Measurements from ENCODE around the gene COL6A2.

DNA sequence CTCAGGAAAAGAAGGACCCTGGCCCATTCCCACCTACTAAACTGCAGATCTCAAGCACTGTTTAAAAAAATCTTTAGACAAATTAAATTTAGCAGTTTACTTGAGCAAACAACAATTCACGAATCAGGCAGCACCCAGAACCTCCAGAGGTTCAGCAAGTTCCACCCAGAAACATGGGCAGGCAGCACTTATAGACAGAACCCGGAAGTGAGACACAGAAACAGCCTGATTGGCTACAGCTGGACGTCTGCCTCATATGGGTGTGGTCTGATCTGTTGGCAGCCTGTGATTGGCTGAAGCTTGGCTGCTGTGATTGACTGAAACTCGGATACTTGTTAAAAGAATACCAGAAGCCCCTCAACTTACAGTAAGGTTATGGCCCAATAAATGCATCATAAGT lies 34.7 kb upstream of the COL6A2 start:
- TF ChIP-seq CTCF (IDR thresholded peaks at IDR 0.05; ENCODE audit: poor library complexity) (no peak), EZH2 (IDR thresholded peaks at IDR 0.05; ENCODE audit: borderline replicate concordance) (no peak), EZH2phosphoT487 (IDR thresholded peaks at IDR 0.05; ENCODE audit: low read depth, severe bottlenecking, unreplicated experiment) (no peak)
